HG03354 (cell line): ENCODE measurements around the gene CHRNB2.
"Not testable (repeated sequence)": the region's sequence is repeated elsewhere in the genome, so short reads cannot be mapped to it uniquely, and the experiment has no call there.

Source experiments
- ATAC-seq: cut with Tn5 transposase; IDR thresholded peaks from one replicate; pipeline ENCODE4 v1.9.1; 2021; ENCODE audit warnings: mild to moderate bottlenecking; ENCODE audit not compliant: unreplicated experiment, poor library complexity, severe bottlenecking

The CHRNB2 gene

GRCh38 chr1:154567386-154568156 is at the start of gene CHRNB2:
Gene CHRNB2, plus strand, starts transcription at chr1:154567778. Its CDS starts 267 bp downstream, at chr1:154568045.
- no peak for ATAC-seq

- ATAC-seq = no peak
Measured at GRCh38 chr1:154519591-154519991, 48.0 kb upstream of the CHRNB2 start.

- no peak for ATAC-seq
Measured at GRCh38 chr1:154520333-154520732, 47.2 kb upstream of the CHRNB2 start.

GRCh38 chr1:154521695-154522094 is 45.9 kb upstream of the CHRNB2 start:
- no peak for ATAC-seq

- ATAC-seq = no peak
Measured at GRCh38 chr1:154524881-154525280, 42.7 kb upstream of the CHRNB2 start.

- ATAC-seq = no peak
Measured at GRCh38 chr1:154527192-154527591, 40.4 kb upstream of the CHRNB2 start.

- no peak for ATAC-seq
Measured at GRCh38 chr1:154529308-154529707, 38.3 kb upstream of the CHRNB2 start.

GRCh38 chr1:154531950-154532349 is 35.6 kb upstream of the CHRNB2 start:
- not testable (repeated sequence) for ATAC-seq

- ATAC-seq = no peak
Measured at GRCh38 chr1:154533952-154534844, 33.4 kb upstream of the CHRNB2 start.

- ATAC-seq = no peak
Measured at GRCh38 chr1:154536570-154536969, 31.0 kb upstream of the CHRNB2 start.

GRCh38 chr1:154539486-154540483 is 27.8 kb upstream of the CHRNB2 start:
- no peak for ATAC-seq

GRCh38 chr1:154541231-154541630 is 26.3 kb upstream of the CHRNB2 start:
- ATAC-seq = no peak

- no peak for ATAC-seq
Measured at GRCh38 chr1:154546264-154547063, 21.1 kb upstream of the CHRNB2 start.

- ATAC-seq = no peak
Measured at GRCh38 chr1:154547105-154547732, 20.4 kb upstream of the CHRNB2 start.

- no peak for ATAC-seq
Measured at GRCh38 chr1:154548028-154548427, 19.6 kb upstream of the CHRNB2 start.

- no peak for ATAC-seq
Measured at GRCh38 chr1:154549202-154549770, 18.3 kb upstream of the CHRNB2 start.

- ATAC-seq = no peak
Measured at GRCh38 chr1:154550070-154550469, 17.5 kb upstream of the CHRNB2 start.

- no peak for ATAC-seq
Measured at GRCh38 chr1:154550657-154551056, 16.9 kb upstream of the CHRNB2 start.
